H1 (cell line): ENCODE data around the gene ZNHIT3. TPM values are rescaled to one million over a fixed set of nuclear protein-coding genes. Genes with fewer than 3 reads are reported as not detected.

Source experiments
- CTCF ChIA-PET: fragments of 300-600 bp; sonication (Branson Sonifier 250); formaldehyde crosslinking; loops from one replicate; lab custom pipeline; 2021; ENCODE audit not compliant: partially characterized antibody; lab: Charles Lee
- POLR2A ChIA-PET: fragments of 300-600 bp; sonication (Branson Sonifier 250); formaldehyde crosslinking; loops from one replicate; lab custom pipeline; 2021; ENCODE audit warnings: inconsistent platforms; ENCODE audit not compliant: partially characterized antibody; lab: Charles Lee
- DNase-seq, 2 experiments: peaks; one replicate each; pipeline versions ENCODE4 v3.0.0 to v3.0.0-alpha.2; 2010 to 2022; ENCODE audit warnings: low spot score in 2 of 2, low read depth in 1 of 2, mixed read lengths in 1 of 2
- FAIRE-seq: peaks from 2 replicates; lab custom pipeline; 2011; peaks lifted over from hg19 to GRCh38; lab: Jason Lieb, UNC
- H2AFZ ChIP-seq: 2 replicates; pipeline ENCODE4 v1.8.1; 2012; ENCODE audit warnings: low read length, inconsistent platforms
- H2AK5ac ChIP-seq: 2 replicates; pipeline ENCODE4 v1.6.1; 2013; ENCODE audit warnings: low read depth, low read length
- H2BK120ac ChIP-seq: replicated peaks from 2 replicates; pipeline ENCODE3; 2013; ENCODE audit warnings: low read depth, low read length, inconsistent platforms
- H2BK12ac ChIP-seq: 2 replicates; pipeline ENCODE4 v1.6.1; 2013; ENCODE audit warnings: low read depth, low read length
- H2BK15ac ChIP-seq: 2 replicates; pipeline ENCODE4 v1.6.1; 2013; ENCODE audit warnings: low read length
- H2BK20ac ChIP-seq: 2 replicates; pipeline ENCODE4 v1.6.1; 2013; ENCODE audit warnings: low read length
- H2BK5ac ChIP-seq: 2 replicates; pipeline ENCODE4 v1.6.1; 2013; ENCODE audit warnings: low read depth, low read length
- H3K14ac ChIP-seq: 2 replicates; pipeline ENCODE4 v1.6.1; 2013; ENCODE audit warnings: inconsistent platforms; ENCODE audit not compliant: insufficient read length
- H3K18ac ChIP-seq: 2 replicates; pipeline ENCODE4 v1.6.1; 2013; ENCODE audit warnings: low read length; ENCODE audit errors: extremely low read depth
- H3K23ac ChIP-seq: 2 replicates; pipeline ENCODE4 v1.6.1; 2013; ENCODE audit warnings: inconsistent platforms; ENCODE audit not compliant: insufficient read length
- H3K23me2 ChIP-seq: 2 replicates; pipeline ENCODE4 v1.6.1; 2013; ENCODE audit warnings: low read depth, low read length
- H3K27ac ChIP-seq: 2 replicates; pipeline ENCODE4 v1.6.1; 2011; ENCODE audit warnings: low read depth, low read length, inconsistent platforms
- H3K27me3 ChIP-seq, 4 experiments: replicated peaks in 1 of 4; 1 replicate in 1 of 4; 2 replicates in 3 of 4; pipeline versions ENCODE4 v1.6.1 to v1.8.1; 2011 to 2013; ENCODE audit warnings: low read length in 3 of 4, mild to moderate bottlenecking in 3 of 4, inconsistent platforms in 2 of 4, mixed read lengths in 2 of 4, moderate library complexity in 1 of 4; ENCODE audit not compliant: control insufficient read depth in 3 of 4, insufficient read depth in 3 of 4; ENCODE audit errors: extremely low read depth in 1 of 4
- H3K36me3 ChIP-seq, 4 experiments: 2 replicates each; pipeline versions ENCODE4 v1.6.1 to v1.8.1; 2011 to 2013; ENCODE audit warnings: mild to moderate bottlenecking in 4 of 4, low read length in 3 of 4, moderate library complexity in 2 of 4, control low read depth in 1 of 4, inconsistent platforms in 1 of 4; ENCODE audit not compliant: insufficient read depth in 4 of 4, control insufficient read depth in 2 of 4
- H3K4ac ChIP-seq: replicated peaks from 2 replicates; pipeline ENCODE3; 2013; ENCODE audit warnings: low read length, low read depth, mixed read lengths, inconsistent platforms; ENCODE audit not compliant: insufficient read length
- H3K4me1 ChIP-seq, 4 experiments: replicated peaks in 1 of 4; 1 replicate in 1 of 4; 2 replicates in 3 of 4; pipeline versions ENCODE4 v1.6.1 to v1.8.1; 2011 to 2013; ENCODE audit warnings: low read length in 3 of 4, inconsistent platforms in 2 of 4, mixed read lengths in 1 of 4; ENCODE audit not compliant: insufficient read depth in 4 of 4, control insufficient read depth in 3 of 4
- H3K4me2 ChIP-seq, 2 experiments: 2 replicates each; pipeline versions ENCODE4 v1.6.1 to v1.8.1; 2011 to 2013; ENCODE audit warnings: low read depth in 2 of 2, low read length in 2 of 2, control low read depth in 1 of 2, inconsistent platforms in 1 of 2, mild to moderate bottlenecking in 1 of 2; ENCODE audit not compliant: insufficient read depth in 1 of 2
- H3K4me3 ChIP-seq, 4 experiments: fragments of 200-600, 300-600 bp in 1 of 4; sonication (generic), shearing (Covaris generic), sonication (Bioruptor Twin) in 1 of 4; 2 replicates each; pipeline versions ENCODE4 v1.5.1 to v1.8.1; 2011 to 2016; ENCODE audit warnings: low read length in 4 of 4, low read depth in 3 of 4, control low read depth in 2 of 4, inconsistent platforms in 2 of 4, mild to moderate bottlenecking in 2 of 4, mixed read lengths in 1 of 4, moderate library complexity in 1 of 4; ENCODE audit not compliant: insufficient read depth in 2 of 4; ENCODE audit errors: extremely low read depth in 1 of 4
- H3K56ac ChIP-seq: replicated peaks from 2 replicates; pipeline ENCODE3; 2013; ENCODE audit warnings: low read depth, mild to moderate bottlenecking, mixed read lengths, low read length, inconsistent platforms; ENCODE audit not compliant: insufficient read length
- H3K79me1 ChIP-seq: 2 replicates; pipeline ENCODE4 v1.6.1; 2013; ENCODE audit warnings: low read depth, low read length, control low read depth
- H3K79me2 ChIP-seq, 2 experiments: 2 replicates each; pipeline versions ENCODE4 v1.6.1 to v1.8.1; 2012 to 2013; ENCODE audit warnings: low read length in 2 of 2, mild to moderate bottlenecking in 2 of 2, inconsistent platforms in 1 of 2; ENCODE audit not compliant: insufficient read depth in 2 of 2, control insufficient read depth in 1 of 2
- H3K9ac ChIP-seq, 4 experiments: replicated peaks in 1 of 4; 1 replicate in 1 of 4; 2 replicates in 3 of 4; pipeline versions ENCODE4 v1.6.1 to v1.8.1; 2011 to 2013; ENCODE audit warnings: low read depth in 3 of 4, low read length in 3 of 4, control low read depth in 2 of 4, mild to moderate bottlenecking in 2 of 4, moderate library complexity in 2 of 4, inconsistent platforms in 1 of 4; ENCODE audit errors: extremely low read depth in 1 of 4
- H3K9me3 ChIP-seq, 2 experiments: 2 replicates each; pipeline versions ENCODE4 v1.6.1 to v1.8.1; 2012 to 2013; ENCODE audit warnings: mild to moderate bottlenecking in 2 of 2, moderate library complexity in 2 of 2, control low read depth in 1 of 2, inconsistent platforms in 1 of 2, low read depth in 1 of 2, low read length in 1 of 2, mixed read lengths in 1 of 2; ENCODE audit not compliant: insufficient read depth in 2 of 2
- H4K20me1 ChIP-seq, 2 experiments: replicated peaks in 1 of 2; 2 replicates each; pipeline versions ENCODE3 to v1.8.1; 2011 to 2013; ENCODE audit warnings: inconsistent platforms in 2 of 2, low read length in 2 of 2, mild to moderate bottlenecking in 1 of 2; ENCODE audit not compliant: insufficient read depth in 2 of 2, control insufficient read depth in 1 of 2
- H4K5ac ChIP-seq: 2 replicates; pipeline ENCODE4 v1.6.1; 2013; ENCODE audit warnings: low read length, low read depth, mixed read lengths, inconsistent platforms; ENCODE audit not compliant: insufficient read length
- H4K8ac ChIP-seq: 2 replicates; pipeline ENCODE4 v1.8.0; 2013; ENCODE audit warnings: mild to moderate bottlenecking, moderate library complexity, low read length, inconsistent platforms; ENCODE audit not compliant: insufficient read depth; ENCODE audit errors: extremely low read depth
- H4K91ac ChIP-seq: replicated peaks from 2 replicates; pipeline ENCODE3; 2013; ENCODE audit warnings: low read length, mixed read lengths, inconsistent platforms; ENCODE audit not compliant: insufficient read length
- CBX8 ChIP-seq: fragments of 300-800, 300-1000 bp; sonication (generic); IDR thresholded peaks from 2 replicates; pipeline ENCODE4 v1.7.1; 2016; ENCODE audit warnings: low read depth, low read length, borderline replicate concordance
- RAD21 ChIP-seq, 2 experiments: IDR thresholded peaks in 1 of 2; conservative IDR thresholded peaks in 1 of 2; 2 replicates each; pipeline ENCODE4 v1.6.1; 2011; ENCODE audit warnings: low read depth in 2 of 2, low read length in 2 of 2, improper control_type of control experiment in 1 of 2, inconsistent platforms in 1 of 2, mild to moderate bottlenecking in 1 of 2, moderate library complexity in 1 of 2
- TBP ChIP-seq: IDR thresholded peaks from 2 replicates; pipeline ENCODE4 v1.6.1; 2011; ENCODE audit warnings: low read depth, low read length, improper control_type of control experiment
- TEAD4 ChIP-seq: IDR thresholded peaks from 2 replicates; pipeline ENCODE4 v1.6.1; 2012; ENCODE audit warnings: low read depth, low read length, inconsistent platforms, mixed read lengths
- WGBS, 2 experiments: shearing (Covaris generic) in 1 of 2; methylation state at CpG; one replicate each; pipeline versions ENCODE4 v1.1.6 to v1.1.7; 2013 to 2015; ENCODE audit warnings: low lambda C conversion rate in 2 of 2, mixed read lengths in 2 of 2, inconsistent platforms in 1 of 2, low coverage in 1 of 2, missing lambda C conversion rate in 1 of 2; ENCODE audit not compliant: insufficient replicate concordance in 2 of 2, insufficient coverage in 1 of 2, insufficient read length in 1 of 2; ENCODE audit errors: extremely low coverage in 1 of 2, missing lambda C conversion rate in 1 of 2; 5-methylcytosine and 5-hydroxymethylcytosine counted together
- polyA plus RNA-seq, 7 experiments: library from polyadenylated mRNA; depleted of rRNA in 3 of 7; stranded (reverse) in 5 of 7; unstranded in 2 of 7; fragments of >200 nt in 5 of 7; fragments of 200-250 nt in 2 of 7; gene quantifications; 1 replicate in 5 of 7; 2 replicates in 1 of 7; 4 replicates in 1 of 7; pipeline versions ENCODE4 v1.2.1 to v1.2.3, GENCODE V29; 2011 to 2013; ENCODE audit warnings: missing spikeins in 2 of 7, mixed read lengths in 2 of 7
- total RNA-seq: library from RNA; stranded (reverse); fragmentation: NEBNext Ultra II Directional; extraction: Animal tissue kit (Norgen Biotek cat#: 25700); gene quantifications from 2 replicates; pipeline ENCODE4 v1.2.1, GENCODE V29; 2021
- TF ChIP-seq, protein P1 (sequence below), 3 experiments: IDR thresholded peaks; 1 replicate in 2 of 3; 2 replicates in 1 of 3; pipeline versions ENCODE4 v1.5.1 to v1.6.1; 2011; ENCODE audit warnings: low read length in 3 of 3, mild to moderate bottlenecking in 3 of 3, inconsistent platforms in 2 of 3, low read depth in 1 of 3, moderate library complexity in 1 of 3; ENCODE audit not compliant: insufficient read depth in 1 of 3; ENCODE audit errors: control extremely low read depth in 1 of 3

Gene ZNHIT3
- total and polyA plus RNA-seq, 2 of the 8 experiments (the other 6 are each of a cell fraction or from before 2014, with no cell fraction given), result 59.1 to 147 TPM

DNA sequence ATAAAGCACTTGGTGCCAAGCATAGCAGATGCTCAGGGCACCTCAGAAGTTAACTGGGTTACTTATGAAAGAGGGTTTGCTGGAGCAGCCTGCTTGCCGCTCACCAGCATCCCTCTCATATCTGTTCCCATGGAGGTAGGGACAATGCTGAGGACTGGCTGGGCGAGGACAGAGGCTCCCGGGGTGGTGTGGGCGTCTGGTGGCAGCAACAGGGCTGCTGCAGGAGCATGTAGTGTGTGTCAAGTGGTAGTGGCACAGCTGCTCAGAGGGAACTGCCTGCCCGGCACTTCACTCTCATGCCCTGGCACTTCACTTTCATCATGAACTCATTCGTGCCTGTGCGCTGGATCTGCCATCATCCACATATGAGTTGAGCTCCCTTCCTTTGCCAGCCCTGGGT lies 26.9 kb upstream of the ZNHIT3 start:
- TF ChIP-seq TBP, result no peak
- no peak for TF ChIP-seq TEAD4
- TF ChIP-seq RAD21 (IDR thresholded peaks at IDR 0.05 in 1 of 2, conservative IDR thresholded peaks at IDR 0.05 in 1 of 2; ENCODE audit: low read depth in 2 of 2, low read length in 2 of 2), result no peak
- TF ChIP-seq, protein P1, sequence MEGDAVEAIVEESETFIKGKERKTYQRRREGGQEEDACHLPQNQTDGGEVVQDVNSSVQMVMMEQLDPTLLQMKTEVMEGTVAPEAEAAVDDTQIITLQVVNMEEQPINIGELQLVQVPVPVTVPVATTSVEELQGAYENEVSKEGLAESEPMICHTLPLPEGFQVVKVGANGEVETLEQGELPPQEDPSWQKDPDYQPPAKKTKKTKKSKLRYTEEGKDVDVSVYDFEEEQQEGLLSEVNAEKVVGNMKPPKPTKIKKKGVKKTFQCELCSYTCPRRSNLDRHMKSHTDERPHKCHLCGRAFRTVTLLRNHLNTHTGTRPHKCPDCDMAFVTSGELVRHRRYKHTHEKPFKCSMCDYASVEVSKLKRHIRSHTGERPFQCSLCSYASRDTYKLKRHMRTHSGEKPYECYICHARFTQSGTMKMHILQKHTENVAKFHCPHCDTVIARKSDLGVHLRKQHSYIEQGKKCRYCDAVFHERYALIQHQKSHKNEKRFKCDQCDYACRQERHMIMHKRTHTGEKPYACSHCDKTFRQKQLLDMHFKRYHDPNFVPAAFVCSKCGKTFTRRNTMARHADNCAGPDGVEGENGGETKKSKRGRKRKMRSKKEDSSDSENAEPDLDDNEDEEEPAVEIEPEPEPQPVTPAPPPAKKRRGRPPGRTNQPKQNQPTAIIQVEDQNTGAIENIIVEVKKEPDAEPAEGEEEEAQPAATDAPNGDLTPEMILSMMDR (IDR thresholded peaks at IDR 0.05; ENCODE audit: control extremely low read depth in 1 of 3, insufficient read depth in 1 of 3, low read depth in 1 of 3, low read length in 3 of 3), result no peak
- TF ChIP-seq CBX8, result no peak
- no peak overlapping the region for H3K4me2 ChIP-seq
- no peak overlapping the region for H3K9ac ChIP-seq
- H3K4me3 ChIP-seq, result no peak overlapping the region
- H3K36me3 ChIP-seq, result no peaks in the 10 kb centered on the region
- no peak overlapping the region for H2BK120ac ChIP-seq
- DNase-seq, result no peak
- no peak overlapping the region for H2AFZ ChIP-seq
- H4K8ac ChIP-seq, result no peak overlapping the region
- no peak overlapping the region for H3K18ac ChIP-seq
- H3K56ac ChIP-seq, result no peak overlapping the region
- 81% methylated on average over 7 of the region's 7 CpGs; no CpG with 5 or more reads in 1 of the 2 experiments for WGBS, 2 experiments
- no peaks in the 10 kb centered on the region for H4K20me1 ChIP-seq
- H3K27ac ChIP-seq, result no peak overlapping the region
- H3K23ac ChIP-seq, result no peak overlapping the region
- no peak overlapping the region for H3K4ac ChIP-seq
- H3K9me3 ChIP-seq, result no peaks in the 10 kb centered on the region
- no peaks in the 10 kb centered on the region for H3K79me2 ChIP-seq
- FAIRE-seq, result no peak
- no peaks in the 10 kb centered on the region for H3K79me1 ChIP-seq
- H2BK12ac ChIP-seq, result no peak overlapping the region
- H3K14ac ChIP-seq, result no peak overlapping the region
- no peak overlapping the region for H2BK20ac ChIP-seq
- H2BK15ac ChIP-seq, result no peak overlapping the region
- CTCF ChIA-PET, result interaction anchor here (0.8 to 2.4 kb wide), 4 partner anchors 10 to 23 kb away, joined by 3 to 8 read pairs (median 6); no protein-coding TSS in a partner anchor
- H4K5ac ChIP-seq, result no peak overlapping the region
- no peak overlapping the region for H4K91ac ChIP-seq
- no peak overlapping the region for H2BK5ac ChIP-seq
- no peaks in the 10 kb centered on the region; the same call in 1 of the 2 replicates for H3K23me2 ChIP-seq
- peaks cover 0 to 11% (median 7%) of the 10 kb centered on the region in 4 experiments; a peak in 5 of 7 replicates for H3K27me3 ChIP-seq
- POLR2A ChIA-PET, result no interaction called here
- H2AK5ac ChIP-seq, result no peak overlapping the region
- no peaks in the 10 kb centered on the region for H3K4me1 ChIP-seq
